Parathyroid adenoma (tissue), 2 donors: ENCODE measurements around the gene CCDC159.

Source experiments
- H2AFZ ChIP-seq: fragments of 300-600 bp; sonication (generic); one replicate; pipeline ENCODE4 v1.7.0; 2017; ENCODE audit warnings: antibody characterized with exemption, mild to moderate bottlenecking
- H3K27ac ChIP-seq: fragments of 300-600 bp; sonication (generic); one replicate; pipeline ENCODE4 v1.7.0; 2017
- H3K27me3 ChIP-seq: fragments of 300-600 bp; sonication (generic); one replicate; pipeline ENCODE4 v1.7.0; 2017; ENCODE audit warnings: low read length; ENCODE audit not compliant: control insufficient read depth, insufficient read depth
- H3K36me3 ChIP-seq: fragments of 300-600 bp; sonication (generic); one replicate; pipeline ENCODE4 v1.7.0; 2017; ENCODE audit warnings: low read length; ENCODE audit not compliant: control insufficient read depth, insufficient read depth
- H3K4me1 ChIP-seq: fragments of 300-600 bp; sonication (generic); one replicate; pipeline ENCODE4 v1.7.0; 2017; ENCODE audit warnings: control low read depth
- H3K4me2 ChIP-seq: fragments of 300-600 bp; sonication (generic); one replicate; pipeline ENCODE4 v1.7.0; 2017; ENCODE audit warnings: low read length
- H3K4me3 ChIP-seq: fragments of 300-600 bp; sonication (generic); one replicate; pipeline ENCODE4 v1.7.0; 2017; ENCODE audit warnings: low read depth, low read length
- H3K79me2 ChIP-seq: fragments of 300-600 bp; sonication (generic); one replicate; pipeline ENCODE4 v1.7.0; 2017; ENCODE audit warnings: control low read depth
- H3K9ac ChIP-seq: fragments of 300-600 bp; sonication (generic); one replicate; pipeline ENCODE4 v1.7.0; 2017; ENCODE audit warnings: mild to moderate bottlenecking
- H3K9me3 ChIP-seq: fragments of 300-600 bp; sonication (generic); one replicate; pipeline ENCODE4 v1.7.0; 2017; ENCODE audit warnings: low read length; ENCODE audit not compliant: control insufficient read depth
- CTCF ChIP-seq: fragments of 300-600 bp; sonication (generic); IDR thresholded peaks from one replicate; pipeline ENCODE4 v1.7.0; 2017; ENCODE audit warnings: antibody characterized with exemption, mild to moderate bottlenecking
- donor health status: primary hyperparathyroidism.

CCDC159 gene

GRCh38 chr19:11382898-11383705 lies 36.8 kb downstream of the CCDC159 start:
- Histone ChIP-seq H3K79me2 (peaks cover 3% of the 10 kb centered on the region), H3K4me3 (peak overlapping the region; percentile 80), H3K27me3 (no peaks in the 10 kb centered on the region), H3K36me3 (no peaks in the 10 kb centered on the region), H3K9me3 (no peaks in the 10 kb centered on the region), H3K4me1 (peaks cover 3% of the 10 kb centered on the region), H3K9ac (no peak overlapping the region), H2AFZ (peak overlapping the region; percentile 93), H3K27ac (peak overlapping the region; percentile 87), H3K4me2 (peak overlapping the region; percentile 88)
- peak; percentile 80 for TF ChIP-seq CTCF

DNA sequence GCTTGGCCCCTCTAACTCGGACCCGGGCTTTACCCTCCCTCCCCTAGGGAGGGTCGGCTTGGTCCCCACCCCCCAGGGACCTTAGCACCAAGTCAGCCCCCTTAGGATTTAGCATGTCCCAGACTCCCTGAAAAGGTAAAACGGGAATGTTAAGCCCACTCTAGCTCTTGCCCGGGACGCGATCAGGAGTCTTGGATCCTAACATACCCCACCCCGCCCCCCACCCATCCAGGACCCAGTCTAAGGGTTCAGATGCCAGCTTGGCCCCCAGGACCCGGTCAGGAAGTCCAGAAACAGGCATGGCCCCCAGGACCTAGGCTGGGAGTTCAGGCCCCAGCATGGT lies 37.4 kb downstream of the CCDC159 start:
- Histone ChIP-seq H3K27ac (peak overlapping the region; percentile 87), H3K4me3 (peak overlapping the region; percentile 80), H3K9ac (no peak overlapping the region)

DNA sequence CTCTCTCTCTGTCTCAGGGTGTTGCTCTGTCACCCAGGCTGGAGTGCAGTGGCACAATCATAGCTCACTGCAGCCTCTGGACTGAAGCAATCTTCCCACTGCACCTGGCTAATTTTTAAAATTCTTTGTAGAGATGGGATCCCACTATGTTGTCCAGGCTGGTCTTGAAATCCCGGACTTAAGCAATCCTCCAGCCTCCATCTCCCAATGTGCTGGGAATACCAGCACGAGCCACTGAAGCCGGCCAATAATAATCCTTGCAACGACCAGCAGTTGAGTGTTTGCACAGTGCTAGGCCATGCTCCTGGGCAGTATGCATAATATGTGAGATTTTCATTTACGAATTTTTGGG lies 38.4 kb downstream of the CCDC159 start:
- H3K27me3 ChIP-seq = no peaks in the 10 kb centered on the region
- H3K9ac ChIP-seq = no peak overlapping the region
- no peaks in the 10 kb centered on the region for H3K36me3 ChIP-seq
- no peaks in the 10 kb centered on the region for H3K9me3 ChIP-seq
- H3K4me2 ChIP-seq = peak overlapping the region; percentile 88
- peak overlapping the region; percentile 87 for H3K27ac ChIP-seq
- H2AFZ ChIP-seq = peak overlapping the region; percentile 93
- no peak for TF ChIP-seq CTCF
- peaks cover 3% of the 10 kb centered on the region for H3K4me1 ChIP-seq
- H3K4me3 ChIP-seq = no peak overlapping the region
- no peaks in the 10 kb centered on the region for H3K79me2 ChIP-seq

More for the DNA sequence above, 37.4 kb downstream of the CCDC159 start:
- Histone ChIP-seq H3K9me3 (no peaks in the 10 kb centered on the region), H3K27me3 (no peaks in the 10 kb centered on the region), H2AFZ (peak overlapping the region; percentile 93), H3K4me2 (peak overlapping the region; percentile 88), H3K36me3 (no peaks in the 10 kb centered on the region), H3K4me1 (peaks cover 3% of the 10 kb centered on the region), H3K79me2 (peaks cover 1% of the 10 kb centered on the region)
- no peak for TF ChIP-seq CTCF

GRCh38 chr19:11387162-11388034 lies 41.1 kb downstream of the CCDC159 start:
- H3K27me3 ChIP-seq = no peaks in the 10 kb centered on the region
- no peaks in the 10 kb centered on the region for H3K79me2 ChIP-seq
- H3K27ac ChIP-seq = no peak overlapping the region
- no peak overlapping the region for H3K9ac ChIP-seq
- no peak for TF ChIP-seq CTCF
- H3K4me2 ChIP-seq = no peak overlapping the region
- no peak overlapping the region for H2AFZ ChIP-seq
- no peak overlapping the region for H3K4me3 ChIP-seq
- no peaks in the 10 kb centered on the region for H3K9me3 ChIP-seq
- H3K4me1 ChIP-seq = no peaks in the 10 kb centered on the region
- no peaks in the 10 kb centered on the region for H3K36me3 ChIP-seq
